Measurements from ENCODE around the gene TMEFF2. TPM values are rescaled to one million over a fixed set of nuclear protein-coding genes. Genes with fewer than 3 reads are reported as not detected.

Gene TMEFF2
- total and polyA plus RNA-seq, 2 of the 8 experiments (the other 6 are each of a cell fraction or from before 2014, with no cell fraction given) = 0.91 to 3.7 TPM

- H3K23me2 ChIP-seq (ENCODE audit: low read depth, low read length) = no peaks in the 10 kb centered on the region
- no peak for FAIRE-seq
- CTCF ChIA-PET (ENCODE audit: partially characterized antibody) = interaction anchor here (1.1 to 2.3 kb wide), 5 partner anchors 17 to 178 kb away, joined by 3 to 10 read pairs (median 5); no protein-coding TSS in a partner anchor
- TF ChIP-seq CBX8 (IDR thresholded peaks at IDR 0.05; ENCODE audit: borderline replicate concordance, low read depth, low read length) = no peak
- no peak for TF ChIP-seq CHD2 (IDR thresholded peaks at IDR 0.05; ENCODE audit: low read length)
- TF ChIP-seq FOSL1 (IDR thresholded peaks at IDR 0.05; ENCODE audit: insufficient read depth, low read depth, low read length) = no peak
- no peak for TF ChIP-seq EZH2 (IDR thresholded peaks at IDR 0.05; ENCODE audit: low read depth, low read length, severe bottlenecking)
- TF ChIP-seq E2F6 (IDR thresholded peaks at IDR 0.05) = no peak
- TF ChIP-seq POLR2A (IDR thresholded peaks at IDR 0.05; ENCODE audit: control extremely low read depth in 1 of 2, low read depth in 2 of 2, low read length in 2 of 2) = no peak
- TF ChIP-seq BRCA1 (IDR thresholded peaks at IDR 0.05; ENCODE audit: low read depth, low read length) = no peak
- TF ChIP-seq CHD1 (IDR thresholded peaks at IDR 0.05; ENCODE audit: low read depth, low read length) = no peak
- no peak for TF ChIP-seq BCL11A (IDR thresholded peaks at IDR 0.05; ENCODE audit: low read depth in 2 of 2, low read length in 2 of 2)
- no peak for TF ChIP-seq JUND (IDR thresholded peaks at IDR 0.05; ENCODE audit: low read length)
- no peak for TF ChIP-seq SP4 (IDR thresholded peaks at IDR 0.05; ENCODE audit: low read length)
- TF ChIP-seq KDM5A (IDR thresholded peaks at IDR 0.05; ENCODE audit: low read length) = no peak
- no peak for TF ChIP-seq SUZ12 (IDR thresholded peaks at IDR 0.05; ENCODE audit: low read length)
- no peak for TF ChIP-seq RXRA (IDR thresholded peaks at IDR 0.05; ENCODE audit: insufficient read depth, low read depth, low read length)
These were observed 147.2 kb downstream of the TMEFF2 start for GRCh38 chr2:192047315-192048107.

More at GRCh38 chr2:192047315-192048107, 147.2 kb downstream of the TMEFF2 start:
- DNase-seq (ENCODE audit: low read depth in 1 of 2, low spot score in 2 of 2) = no peak
- Histone ChIP-seq H2BK120ac (replicated peaks; ENCODE audit: low read depth, low read length) (no peak overlapping the region), H3K79me1 (ENCODE audit: low read depth, low read length) (no peaks in the 10 kb centered on the region), H2BK5ac (ENCODE audit: low read depth, low read length) (no peak overlapping the region), H3K4me3 (ENCODE audit: extremely low read depth in 1 of 4, insufficient read depth in 2 of 4, low read depth in 3 of 4, low read length in 4 of 4) (no peak overlapping the region), H4K20me1 (replicated peaks in 1 of 2; ENCODE audit: control insufficient read depth in 1 of 2, insufficient read depth in 2 of 2, low read length in 2 of 2) (no peaks in the 10 kb centered on the region), H3K9me3 (ENCODE audit: insufficient read depth in 2 of 2, low read depth in 1 of 2, low read length in 1 of 2) (no peaks in the 10 kb centered on the region; a peak in 1 of 4 replicates), H3K27me3 (replicated peaks in 1 of 4; ENCODE audit: control insufficient read depth in 3 of 4, extremely low read depth in 1 of 4, insufficient read depth in 3 of 4, low read length in 3 of 4) (no peaks in the 10 kb centered on the region), H2AK5ac (ENCODE audit: low read depth, low read length) (no peak overlapping the region), H4K91ac (replicated peaks; ENCODE audit: insufficient read length, low read length) (no peak overlapping the region), H3K4me2 (ENCODE audit: insufficient read depth in 1 of 2, low read depth in 2 of 2, low read length in 2 of 2) (no peak overlapping the region), H4K5ac (ENCODE audit: insufficient read length, low read depth, low read length) (no peak overlapping the region), H2AFZ (ENCODE audit: low read length) (no peak overlapping the region), H3K23ac (ENCODE audit: insufficient read length) (no peak overlapping the region), H3K4ac (replicated peaks; ENCODE audit: insufficient read length, low read depth, low read length) (no peak overlapping the region), H3K9ac (replicated peaks in 1 of 4; ENCODE audit: extremely low read depth in 1 of 4, low read depth in 3 of 4, low read length in 3 of 4) (no peak overlapping the region), H3K4me1 (replicated peaks in 1 of 4; ENCODE audit: control insufficient read depth in 3 of 4, insufficient read depth in 4 of 4, low read length in 3 of 4) (no peaks in the 10 kb centered on the region), H3K27ac (ENCODE audit: low read depth, low read length) (no peak overlapping the region), H3K36me3 (ENCODE audit: control insufficient read depth in 2 of 4, insufficient read depth in 4 of 4, low read length in 3 of 4) (no peaks in the 10 kb centered on the region), H2BK15ac (ENCODE audit: low read length) (no peak overlapping the region), H2BK12ac (ENCODE audit: low read depth, low read length) (no peak overlapping the region), H3K79me2 (ENCODE audit: control insufficient read depth in 1 of 2, insufficient read depth in 2 of 2, low read length in 2 of 2) (no peaks in the 10 kb centered on the region), H3K14ac (ENCODE audit: insufficient read length) (no peak overlapping the region), H2BK20ac (ENCODE audit: low read length) (no peak overlapping the region), H3K18ac (ENCODE audit: extremely low read depth, low read length) (no peak overlapping the region), H3K56ac (replicated peaks; ENCODE audit: insufficient read length, low read depth, low read length) (no peak overlapping the region), H4K8ac (ENCODE audit: extremely low read depth, insufficient read depth, low read length) (no peak overlapping the region)
- POLR2A ChIA-PET (ENCODE audit: partially characterized antibody) = no interaction called here
- 95% methylated on average over 2 of the region's 2 CpGs; no CpG with 5 or more reads in 1 of the 2 experiments for WGBS, 2 experiments (ENCODE audit: extremely low coverage in 1 of 2, insufficient coverage in 1 of 2, insufficient read length in 1 of 2, insufficient replicate concordance in 2 of 2, low coverage in 1 of 2, low lambda C conversion rate in 2 of 2, missing lambda C conversion rate in 1 of 2)

All from H1 (cell line).